ENCODE measurements around the gene LZTS2. TPM values are rescaled to one million over a fixed set of nuclear protein-coding genes. Genes with fewer than 3 reads are reported as not detected.

LZTS2 gene
- total and polyA plus RNA-seq, 2 of the 4 experiments (the other 2 are of a cell fraction): 19.2 to 101 TPM

GRCh38 chr10:100996678-100997359, 2.8 kb upstream of the LZTS2 start:
- CTCF ChIA-PET: interaction anchor here (4.4 kb wide), 1 partner anchor 20 kb away, joined by 48 read pairs; no protein-coding TSS in a partner anchor
- H2BK120ac ChIP-seq (ENCODE audit: low read depth, low read length): peak overlapping the region; percentile 99
- H3K4me1 ChIP-seq (ENCODE audit: control insufficient read depth, insufficient read depth, low read length): peaks cover 18% of the 10 kb centered on the region
- peaks cover 4% of the 10 kb centered on the region; the same call in 1 of the 2 replicates for H3K9me1 ChIP-seq (ENCODE audit: insufficient read depth, low read length)
- no peak for DNase-seq
- H4K8ac ChIP-seq (ENCODE audit: low read depth in 2 of 2, low read length in 2 of 2): peak overlapping the region; percentile 79 to 80; a peak in 2 of 4 replicates
- H3K9ac ChIP-seq (ENCODE audit: low read depth, low read length): peak overlapping the region; percentile 63
- intact Hi-C loops (cut with micrococcal nuclease): no loop called here
- peak overlapping the region; percentile 44; the same call in 1 of the 2 replicates for H3K23ac ChIP-seq (ENCODE audit: low read depth, low read length)
- no peak for ATAC-seq (ENCODE audit: low read depth)
- peak overlapping the region; percentile 35; the same call in 1 of the 2 replicates for H4K5ac ChIP-seq (ENCODE audit: low read depth, low read length)
- H3K27ac ChIP-seq (ENCODE audit: insufficient read depth, low read length): peak overlapping the region; percentile 95
- no TSS peak for BruUV-seq (replicated peaks)
- no peak overlapping the region for H2BK20ac ChIP-seq (ENCODE audit: low read depth, low read length)
- H2BK15ac ChIP-seq (ENCODE audit: low read depth, low read length): no peak overlapping the region
- H3K79me1 ChIP-seq (ENCODE audit: low read depth in 1 of 2, low read length in 2 of 2): peaks cover 4 to 27% of the 10 kb centered on the region in 2 experiments; a peak in 3 of 4 replicates
- peak overlapping the region; percentile 86 for H3K4me2 ChIP-seq (ENCODE audit: low read depth, low read length)
- 0 out of 2 replicates have a peak overlapping the region, but pooled peaks have one; percentile 53 for H4K91ac ChIP-seq (ENCODE audit: insufficient read depth, low read depth, low read length)
- H3K56ac ChIP-seq (ENCODE audit: extremely low read depth, insufficient read depth, low read length): no peak overlapping the region
- in situ Hi-C loops (cut with MboI; ENCODE audit: low sequenced_read_pairs): no loop called here
- H3K4ac ChIP-seq (ENCODE audit: low read depth, low read length): peak overlapping the region; percentile 77
- 0 out of 2 replicates have a peak overlapping the region, but pooled peaks have one; percentile 30 for H3K14ac ChIP-seq (replicated peaks; ENCODE audit: low read depth, low read length)
- H3K9me3 ChIP-seq (ENCODE audit: control insufficient read depth, insufficient read depth, low read length): no peaks in the 10 kb centered on the region
- H3K36me3 ChIP-seq (ENCODE audit: control insufficient read depth, insufficient read depth, low read length): peaks cover 4% of the 10 kb centered on the region
- H2AK9ac ChIP-seq (replicated peaks; ENCODE audit: low read depth, low read length, poor library complexity): peak overlapping the region; percentile 100
- H4K20me1 ChIP-seq (ENCODE audit: insufficient read depth, low read length): peaks cover 16% of the 10 kb centered on the region
- H2AK5ac ChIP-seq (ENCODE audit: low read depth, low read length): peak overlapping the region; percentile 68
- H2BK5ac ChIP-seq (ENCODE audit: low read depth, low read length, poor library complexity, severe bottlenecking): no peak overlapping the region
- 6% methylated on average over 20 of the region's 46 CpGs; no CpG with 5 or more reads in 1 of the 2 experiments for WGBS, 2 experiments (ENCODE audit: extremely low coverage in 2 of 2, insufficient read length in 1 of 2)
- POLR2A ChIA-PET (ENCODE audit: unreplicated experiment): no interaction called here
- peak overlapping the region; percentile 52 for H3K4me3 ChIP-seq (ENCODE audit: insufficient read depth, low read depth, low read length)
- no peak for TF ChIP-seq CTCF (conservative IDR thresholded peaks at IDR 0.05; ENCODE audit: low read depth, low read length)
- TF ChIP-seq USF2 (IDR thresholded peaks at IDR 0.05; ENCODE audit: low read depth, low read length): 0 out of 2 replicates have a peak, but pooled peaks have one; percentile 36
- dilution Hi-C loops (cut with HindIII; ENCODE audit: low sequenced_read_pairs, unreplicated experiment): no loop called here
- H2AFZ ChIP-seq (replicated peaks; ENCODE audit: low read length, poor library complexity): peak overlapping the region; percentile 92
- H3K18ac ChIP-seq (ENCODE audit: low read depth, low read length): no peak overlapping the region; the same call in 1 of the 2 replicates
- H3K27me3 ChIP-seq (ENCODE audit: control insufficient read depth, insufficient read depth, low read length): no peaks in the 10 kb centered on the region

All from IMR-90 (cell line).